GM12878 (cell line): ENCODE measurements around the gene UBE2C. TPM values are rescaled to one million over a fixed set of nuclear protein-coding genes. Genes with fewer than 3 reads are reported as not detected.
A peak's percentile ranks its signal among the peaks of the same experiment; 100 is the strongest.

Experiments
- BMI1 ChIP-seq: fragments of 450-650 bp; IDR thresholded peaks from 2 replicates; pipeline ENCODE4 v1.6.1; 2016; ENCODE audit warnings: mild to moderate bottlenecking, moderate library complexity, borderline replicate concordance
- CBX3 ChIP-seq: fragments of 200-600 bp; sonication (generic); IDR thresholded peaks from 2 replicates; pipeline ENCODE4 v1.6.1; 2016; ENCODE audit warnings: low read depth, borderline replicate concordance
- CREB1 ChIP-seq: IDR thresholded peaks from 2 replicates; pipeline ENCODE4 v1.6.1; 2012; ENCODE audit warnings: low read depth, mild to moderate bottlenecking, inconsistent platforms
- EGR1 ChIP-seq, 2 experiments: IDR thresholded peaks; 1 replicate in 1 of 2; 2 replicates in 1 of 2; pipeline ENCODE4 v1.6.1; 2011 to 2012; ENCODE audit warnings: low read depth in 2 of 2, low read length in 2 of 2, borderline replicate concordance in 1 of 2, mild to moderate bottlenecking in 1 of 2, moderate library complexity in 1 of 2
- ESRRA ChIP-seq: IDR thresholded peaks from 2 replicates; pipeline ENCODE4 v1.6.1; 2012; ENCODE audit warnings: mild to moderate bottlenecking, low read length, improper control_type of control experiment
- EZH2 ChIP-seq: IDR thresholded peaks from 2 replicates; pipeline ENCODE4 v1.6.1; 2012; ENCODE audit warnings: low read depth, mild to moderate bottlenecking, control low read depth, inconsistent platforms, low read length, borderline replicate concordance; ENCODE audit not compliant: control insufficient read depth
- FOXK2 ChIP-seq: fragments of 450-650 bp; IDR thresholded peaks from 2 replicates; pipeline ENCODE4 v1.6.1; 2017; ENCODE audit warnings: mild to moderate bottlenecking, moderate library complexity
- FOXM1 ChIP-seq: IDR thresholded peaks from 2 replicates; pipeline ENCODE4 v1.6.1; 2012; ENCODE audit warnings: low read depth, mild to moderate bottlenecking, inconsistent platforms, low read length, moderate library complexity
- GABPA ChIP-seq: IDR thresholded peaks from 2 replicates; pipeline ENCODE4 v1.6.1; 2014; ENCODE audit warnings: antibody characterized with exemption, low read depth, mild to moderate bottlenecking, inconsistent platforms
- IRF3 ChIP-seq: fragments of 450-650 bp; IDR thresholded peaks from 2 replicates; pipeline ENCODE4 v1.6.1; 2014; ENCODE audit warnings: mild to moderate bottlenecking
- MEF2B ChIP-seq: fragments of 450-650 bp; IDR thresholded peaks from 2 replicates; pipeline ENCODE4 v1.6.1; 2018; ENCODE audit warnings: mild to moderate bottlenecking, moderate library complexity; ENCODE audit not compliant: partially characterized antibody, poor library complexity, severe bottlenecking
- NBN ChIP-seq: fragments of 450-650 bp; IDR thresholded peaks from 2 replicates; pipeline ENCODE4 v1.6.1; 2016
- NFXL1 ChIP-seq: fragments of 450-650 bp; IDR thresholded peaks from 2 replicates; pipeline ENCODE4 v1.6.1; 2017; ENCODE audit warnings: antibody characterized with exemption, mild to moderate bottlenecking, borderline replicate concordance
- NR2F1 ChIP-seq: fragments of 450-650 bp; conservative IDR thresholded peaks from 2 replicates; pipeline ENCODE4 v1.6.1; 2017; ENCODE audit warnings: mild to moderate bottlenecking
- POLR2A ChIP-seq: IDR thresholded peaks from 2 replicates; pipeline ENCODE4 v1.6.1; 2011; ENCODE audit warnings: low read depth, mild to moderate bottlenecking, low read length
- RBBP5 ChIP-seq: fragments of 200-600 bp; sonication (generic); conservative IDR thresholded peaks from 2 replicates; pipeline ENCODE4 v1.6.1; 2016
- SMAD5 ChIP-seq: IDR thresholded peaks from 2 replicates; pipeline ENCODE4 v1.6.1; 2016; ENCODE audit warnings: antibody characterized with exemption, low read depth
- SMARCA5 ChIP-seq: fragments of 450-650 bp; IDR thresholded peaks from 2 replicates; pipeline ENCODE4 v1.6.1; 2017; ENCODE audit warnings: mild to moderate bottlenecking
- SUPT20H ChIP-seq: IDR thresholded peaks from 2 replicates; pipeline ENCODE4 v1.6.1; 2011; ENCODE audit warnings: low read depth, mild to moderate bottlenecking, low read length, moderate library complexity, borderline replicate concordance; ENCODE audit not compliant: control insufficient read depth
- TAF1 ChIP-seq: IDR thresholded peaks from 2 replicates; pipeline ENCODE4 v1.6.1; 2011; ENCODE audit warnings: mild to moderate bottlenecking, low read depth, low read length, borderline replicate concordance
- TBL1XR1 ChIP-seq: IDR thresholded peaks from 2 replicates; pipeline ENCODE4 v1.6.1; 2012; ENCODE audit warnings: low read depth, low read length, improper control_type of control experiment
- TCF12 ChIP-seq: IDR thresholded peaks from 2 replicates; pipeline ENCODE4 v1.6.1; 2011; ENCODE audit warnings: low read depth, mild to moderate bottlenecking, low read length
- USF1 ChIP-seq: IDR thresholded peaks from 2 replicates; pipeline ENCODE4 v1.6.1; 2011; ENCODE audit warnings: borderline replicate concordance, low read depth, mild to moderate bottlenecking, moderate library complexity, mixed read lengths, low read length; ENCODE audit not compliant: insufficient read depth; ENCODE audit errors: extremely low read length
- USF2 ChIP-seq: IDR thresholded peaks from 2 replicates; pipeline ENCODE4 v1.6.1; 2011; ENCODE audit warnings: low read depth, low read length, improper control_type of control experiment, borderline replicate concordance
- ZBTB4 ChIP-seq: fragments of 450-650 bp; formaldehyde crosslinking; IDR thresholded peaks from 2 replicates; pipeline ENCODE4 v1.4.0; 2022; ENCODE audit warnings: mild to moderate bottlenecking, moderate library complexity
- polyA plus RNA-seq, 11 experiments: library from polyadenylated mRNA; depleted of rRNA in 4 of 11; unstranded in 6 of 11; stranded (reverse) in 5 of 11; fragments of >200 nt; fragmentation: Nextera tagmentation in 4 of 11; fragmentation: Illumina TruSeq in 1 of 11; extraction: Ambion mirVana in 4 of 11; extraction: Trizol in 1 of 11; gene quantifications; 1 replicate in 1 of 11; 2 replicates in 10 of 11; pipeline versions ENCODE4 v1.2.1 to v1.2.3, GENCODE V29; 2011 to 2016; ENCODE audit warnings: inconsistent platforms in 2 of 11, missing spikeins in 2 of 11, low read depth in 1 of 11
- total RNA-seq, 4 experiments: library from RNA; depleted of rRNA in 3 of 4; stranded (reverse); fragments of >200 nt in 3 of 4; fragmentation: Illumina TruSeq in 1 of 4; extraction: Trizol in 1 of 4; gene quantifications; 2 replicates each; pipeline versions ENCODE4 v1.2.1 to v1.2.3, GENCODE V29; 2013 to 2021

The UBE2C gene
- total and polyA plus RNA-seq, 10 of the 15 experiments (the other 5 are each of a cell fraction or from before 2014, with no cell fraction given) = 86.2 to 412 (median 176) TPM

- TF ChIP-seq USF1 = peak; percentile 41
- no peak for TF ChIP-seq SUPT20H
- no peak for TF ChIP-seq SMARCA5
- TF ChIP-seq ZBTB4 (CRISPR knock-in tag) = no peak
- no peak for TF ChIP-seq CREB1
- no peak for TF ChIP-seq BMI1
- no peak for TF ChIP-seq TCF12
- TF ChIP-seq TAF1 = no peak
- TF ChIP-seq MEF2B = no peak
- TF ChIP-seq SMAD5 = no peak
- no peak for TF ChIP-seq CBX3
- TF ChIP-seq FOXK2 = no peak; the same call in 1 of the 2 replicates
- TF ChIP-seq EZH2 = no peak
- no peak for TF ChIP-seq RBBP5
- TF ChIP-seq FOXM1 = no peak
- TF ChIP-seq NBN = no peak
- no peak for TF ChIP-seq POLR2A
- TF ChIP-seq NFXL1 = no peak
- no peak for TF ChIP-seq EGR1 (IDR thresholded peaks at IDR 0.05; ENCODE audit: borderline replicate concordance in 1 of 2, low read depth in 2 of 2, low read length in 2 of 2)
- no peak for TF ChIP-seq IRF3
- TF ChIP-seq ESRRA = peak; percentile 74; the same call in 1 of the 2 replicates
- TF ChIP-seq USF2 = peak; percentile 54; the same call in 1 of the 2 replicates
- no peak for TF ChIP-seq GABPA
- TF ChIP-seq NR2F1 = peak; percentile 99
- TF ChIP-seq TBL1XR1 = no peak
These were observed 41.2 kb upstream of the UBE2C start (continued) for GRCh38 chr20:45771182-45771759.
